HG02852 (cell line): ENCODE results near the gene CEACAM3.
"Not testable (repeated sequence)": the region's sequence is repeated elsewhere in the genome, so short reads cannot be mapped to it uniquely, and the experiment has no call there.

Experiments used
- ATAC-seq: cut with Tn5 transposase; IDR thresholded peaks from one replicate; pipeline ENCODE4 v1.9.1; 2021; ENCODE audit warnings: mild to moderate bottlenecking, moderate library complexity; ENCODE audit not compliant: unreplicated experiment

CEACAM3 gene

DNA sequence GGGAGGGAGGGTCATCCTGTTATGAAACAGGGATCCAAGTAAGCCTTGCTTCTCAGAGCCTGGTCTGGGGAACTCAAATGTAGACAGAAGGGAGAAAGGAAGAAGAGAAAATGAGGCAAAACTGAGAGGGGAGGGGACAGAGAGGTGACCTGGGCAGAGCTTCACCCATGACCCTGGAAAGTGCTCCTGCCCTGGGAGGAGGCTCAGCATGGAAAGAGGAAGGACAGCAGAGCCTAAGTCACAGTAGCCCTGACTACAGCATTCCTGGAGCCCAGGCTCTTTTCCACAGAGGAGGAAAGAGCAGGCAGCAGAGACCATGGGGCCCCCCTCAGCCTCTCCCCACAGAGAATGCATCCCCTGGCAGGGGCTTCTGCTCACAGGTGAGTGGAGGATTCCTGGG is at the start of gene CEACAM3:
Gene CEACAM3 (plus strand): TSS at position 226 of the 400 bp plus-strand sequence. CDS start 91 bp downstream, at position 317.
- ATAC-seq, result no peak

GRCh38 chr19:41746593-41747227 is 49.7 kb upstream of the CEACAM3 start:
- no peak for ATAC-seq

GRCh38 chr19:41748012-41748411 is 48.4 kb upstream of the CEACAM3 start:
- no peak for ATAC-seq

DNA sequence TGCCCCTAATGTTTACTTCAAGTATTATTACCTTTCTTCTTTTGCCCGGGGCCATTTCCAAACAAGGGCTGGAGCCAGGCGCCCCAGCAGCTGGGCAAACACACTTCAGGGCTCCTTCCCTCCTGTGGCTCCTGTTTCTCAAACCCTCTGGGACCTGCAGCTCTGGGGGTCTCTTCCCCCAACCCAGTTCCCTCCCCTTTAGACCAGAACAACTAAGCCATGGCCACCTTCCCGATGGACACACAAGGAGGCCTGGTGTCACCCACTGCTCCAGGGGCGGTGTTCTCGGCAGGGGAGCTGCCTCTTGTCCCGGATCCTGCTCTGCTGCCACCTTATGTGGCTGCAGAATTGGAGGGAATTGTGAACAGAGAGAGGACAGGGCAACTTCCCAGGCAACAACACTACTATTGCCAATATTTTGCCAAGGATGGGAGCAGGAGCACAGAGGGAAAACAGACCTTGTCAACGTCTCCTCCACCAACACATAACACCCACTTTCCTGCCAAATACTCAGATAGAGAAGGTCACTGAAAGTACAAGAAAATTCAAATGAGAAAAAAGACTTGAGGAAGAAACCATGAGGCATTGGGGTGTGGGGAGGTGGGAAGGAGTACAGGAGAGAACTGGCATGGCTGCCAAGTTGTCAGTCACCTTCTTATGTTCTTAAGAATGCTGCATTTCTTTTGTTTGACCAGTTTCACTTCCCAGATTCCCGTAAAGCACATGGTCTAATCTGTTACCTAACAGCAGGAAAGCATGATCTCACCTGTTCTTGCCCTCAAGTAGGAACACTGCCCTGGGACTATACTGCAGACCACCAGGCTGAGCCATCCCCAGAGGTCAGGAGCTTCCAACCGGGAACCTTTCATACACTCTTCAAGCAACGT is 45.9 kb upstream of the CEACAM3 start:
- ATAC-seq, result not testable (repeated sequence)

DNA sequence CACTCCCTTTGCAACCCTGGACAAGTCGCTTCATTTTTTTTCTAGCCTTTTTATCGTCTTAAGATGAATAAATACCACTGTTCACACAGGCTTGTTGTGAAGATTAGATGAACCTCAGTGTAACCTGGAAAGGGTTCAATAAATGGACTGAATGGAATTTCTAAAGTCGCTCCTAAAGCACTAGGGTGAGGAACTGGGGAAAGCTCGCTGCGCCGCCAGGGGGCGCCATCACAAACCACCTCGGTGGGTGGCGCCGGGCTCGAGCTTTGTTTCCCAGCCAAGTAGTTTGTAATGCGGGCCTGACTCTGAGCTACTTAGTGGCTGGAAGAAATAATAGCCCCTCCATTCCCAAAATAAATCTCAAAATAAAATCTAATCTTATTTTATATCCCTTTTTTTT is 43.2 kb upstream of the CEACAM3 start:
- ATAC-seq, result no peak

GRCh38 chr19:41753936-41754529 is 42.4 kb upstream of the CEACAM3 start:
- ATAC-seq, result no peak

DNA sequence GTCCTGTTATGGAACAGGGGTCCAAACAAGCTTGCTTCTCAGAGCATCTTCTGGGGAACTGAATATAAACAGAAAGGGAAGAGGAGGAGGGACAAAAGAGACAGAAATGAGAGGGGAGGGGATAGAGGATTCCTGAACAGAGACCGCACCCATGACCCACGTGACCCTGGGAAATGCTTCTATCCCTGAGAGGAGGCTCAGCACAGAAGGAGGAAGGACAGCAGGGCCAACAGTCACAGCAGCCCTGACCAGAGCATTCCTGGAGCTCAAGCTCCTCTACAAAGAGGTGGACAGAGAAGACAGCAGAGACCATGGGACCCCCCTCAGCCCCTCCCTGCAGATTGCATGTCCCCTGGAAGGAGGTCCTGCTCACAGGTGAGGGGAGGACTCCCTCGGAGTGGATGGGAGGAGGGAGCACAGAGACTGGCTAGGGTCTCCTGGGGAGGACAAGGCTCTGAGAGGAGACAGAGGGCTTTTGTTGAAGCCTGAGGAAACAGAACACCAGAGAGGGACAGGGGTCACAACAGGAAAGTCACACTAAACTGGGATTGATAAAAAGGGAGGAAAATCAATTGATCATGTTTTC is 41.0 kb upstream of the CEACAM3 start, which contains the start of gene CEACAM6:
Gene CEACAM6 (plus strand): TSS at position 203 of the 586 bp plus-strand sequence. CDS start 109 bp downstream, at position 312.
- no peak for ATAC-seq

GRCh38 chr19:41758846-41759245 is 37.5 kb upstream of the CEACAM3 start:
- no peak for ATAC-seq

DNA sequence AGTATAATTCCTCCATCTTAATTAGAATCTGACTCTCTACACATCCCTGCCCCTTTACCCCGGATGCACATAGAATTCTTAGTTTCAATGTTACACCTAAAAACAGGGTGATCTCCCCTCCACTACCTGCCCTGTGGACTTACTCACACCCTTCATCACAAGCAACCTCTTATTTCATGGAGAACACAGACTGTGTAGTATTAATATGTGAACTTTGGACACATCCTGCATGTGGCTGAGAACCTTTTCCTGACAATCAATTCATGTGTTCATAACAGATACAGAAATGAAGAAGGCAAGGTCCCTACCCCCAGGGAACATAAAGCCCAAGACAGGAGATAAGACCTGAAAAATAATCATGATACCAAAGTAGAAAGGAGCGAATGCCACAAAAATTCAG is 29.3 kb upstream of the CEACAM3 start:
- ATAC-seq, result no peak

DNA sequence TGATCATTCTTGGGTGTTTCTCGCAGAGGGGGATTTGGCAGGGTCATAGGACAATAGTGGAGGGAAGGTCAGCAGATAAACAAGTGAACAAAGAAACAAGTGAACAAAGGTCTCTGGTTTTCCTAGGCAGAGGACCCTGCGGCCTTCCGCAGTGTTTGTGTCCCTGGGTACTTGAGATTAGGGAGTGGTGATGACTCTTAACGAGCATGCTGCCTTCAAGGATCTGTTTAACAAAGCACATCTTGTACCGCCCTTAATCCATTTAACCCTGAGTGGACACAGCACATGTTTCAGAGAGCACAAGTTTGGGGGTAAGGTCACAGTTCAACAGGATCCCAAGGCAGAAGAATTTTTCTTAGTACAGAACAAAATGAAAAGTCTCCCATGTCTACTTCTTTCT is 28.3 kb upstream of the CEACAM3 start:
- not testable (repeated sequence) for ATAC-seq

- no peak for ATAC-seq
Measured at GRCh38 chr19:41769608-41770007, 26.8 kb upstream of the CEACAM3 start.

DNA sequence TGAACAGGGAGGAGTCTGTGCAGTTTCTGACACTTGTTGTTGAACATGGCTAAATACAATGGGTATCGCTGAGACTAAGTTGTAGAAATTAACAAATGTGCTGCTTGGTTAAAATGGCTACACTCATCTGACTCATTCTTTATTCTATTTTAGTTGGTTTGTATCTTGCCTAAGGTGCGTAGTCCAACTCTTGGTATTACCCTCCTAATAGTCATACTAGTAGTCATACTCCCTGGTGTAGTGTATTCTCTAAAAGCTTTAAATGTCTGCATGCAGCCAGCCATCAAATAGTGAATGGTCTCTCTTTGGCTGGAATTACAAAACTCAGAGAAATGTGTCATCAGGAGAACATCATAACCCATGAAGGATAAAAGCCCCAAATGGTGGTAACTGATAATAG is 25.0 kb upstream of the CEACAM3 start:
- ATAC-seq, result no peak

DNA sequence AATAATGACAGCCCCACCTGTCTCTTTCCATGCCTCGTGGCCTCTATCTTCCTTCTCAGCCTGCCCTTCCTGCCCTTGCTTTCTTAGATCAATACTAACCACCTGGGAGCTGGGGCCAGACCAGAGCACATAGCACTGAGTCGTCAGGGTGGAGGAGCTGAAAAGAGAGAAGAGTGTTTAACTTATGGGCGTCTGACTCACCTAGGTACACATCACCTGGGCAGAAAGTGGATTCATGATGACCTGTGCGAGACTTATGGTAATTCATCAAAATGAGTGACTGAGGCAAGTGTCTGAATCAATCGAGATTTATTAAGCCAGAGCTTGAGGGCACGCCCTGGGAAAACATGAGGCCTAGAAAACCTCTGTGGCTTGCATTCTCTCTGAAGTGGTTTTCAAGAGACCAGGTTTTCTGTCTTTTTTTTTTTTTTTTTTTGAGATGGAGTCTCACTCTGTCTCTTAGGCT is 21.8 kb upstream of the CEACAM3 start:
- ATAC-seq, result no peak

GRCh38 chr19:41776700-41777099 is 19.7 kb upstream of the CEACAM3 start:
- ATAC-seq, result no peak

- ATAC-seq, result no peak
Measured at GRCh38 chr19:41783612-41784011, 12.8 kb upstream of the CEACAM3 start.

- ATAC-seq, result no peak
Measured at GRCh38 chr19:41784312-41784711, 12.1 kb upstream of the CEACAM3 start.

DNA sequence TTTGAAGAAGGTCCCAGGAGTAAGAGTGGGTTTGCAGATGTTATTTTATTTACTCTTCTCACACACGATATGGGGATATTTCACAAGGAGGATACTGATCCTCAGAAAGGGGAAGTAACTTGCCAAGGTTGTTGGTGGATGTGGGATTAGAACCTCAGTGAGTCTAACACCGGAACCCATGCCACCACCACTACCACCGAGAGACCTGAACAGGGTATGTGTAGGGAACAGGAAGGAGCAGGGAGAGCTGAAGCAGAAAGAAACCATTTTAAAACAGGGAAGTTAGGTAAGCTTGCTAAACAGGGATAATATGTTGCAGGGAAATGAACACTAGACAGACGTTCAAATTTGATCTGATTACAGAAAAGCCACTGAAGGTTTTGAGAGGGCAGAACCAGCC is 11.6 kb upstream of the CEACAM3 start:
- ATAC-seq, result no peak

- ATAC-seq, result no peak
Measured at GRCh38 chr19:41785653-41786052, 10.7 kb upstream of the CEACAM3 start.

DNA sequence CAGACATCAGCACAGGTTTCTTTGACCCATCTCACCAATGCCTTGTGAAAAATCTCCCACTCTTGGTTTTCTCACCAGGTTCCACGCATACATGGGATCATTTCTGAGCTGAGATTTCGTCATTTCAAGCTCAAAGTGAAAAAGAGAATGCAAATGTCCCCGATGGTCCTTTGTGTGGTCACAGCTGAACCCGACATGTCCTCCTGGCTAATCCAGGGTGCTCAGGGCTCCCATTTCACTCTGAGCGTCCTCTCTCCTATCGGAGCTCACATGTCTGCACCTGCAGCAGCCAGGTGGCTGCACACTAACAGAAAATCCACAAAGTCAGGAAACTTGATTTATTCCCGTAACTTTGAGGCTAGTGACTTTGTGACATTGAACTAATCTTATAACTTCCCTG is 9.3 kb upstream of the CEACAM3 start:
- ATAC-seq, result no peak

DNA sequence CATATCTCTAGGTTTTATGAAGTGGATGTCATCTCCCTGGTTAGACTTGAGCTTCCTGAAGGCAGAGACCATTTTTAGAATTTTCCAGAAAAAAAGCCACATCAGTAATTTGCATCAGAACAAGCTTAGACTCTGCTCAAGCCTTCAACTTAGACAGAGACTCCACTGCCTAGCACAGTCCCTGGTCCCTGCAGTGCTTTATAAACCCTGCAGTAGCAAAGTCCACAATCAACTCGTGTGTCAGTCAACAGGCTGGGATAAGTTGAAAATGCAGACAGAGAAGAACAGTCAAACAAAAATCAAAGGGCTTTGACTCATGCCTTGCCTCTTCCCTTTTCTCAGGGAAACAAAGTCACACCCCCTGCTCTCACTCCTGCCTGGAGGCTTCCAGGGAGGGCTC is 7.9 kb upstream of the CEACAM3 start:
- ATAC-seq, result not testable (repeated sequence)

GRCh38 chr19:41789053-41789452 is 7.3 kb upstream of the CEACAM3 start:
- not testable (repeated sequence) for ATAC-seq
